Thyroid gland (tissue), 4 donors: ENCODE data around the gene KCNQ4. TPM values are rescaled to one million over a fixed set of nuclear protein-coding genes. Genes with fewer than 3 reads are reported as not detected.

Experiments
- DNase-seq, 2 donors: peaks; one replicate each; pipeline ENCODE4 v3.0.0-alpha.2; 2019
- H3K27ac ChIP-seq, 3 donors: fragments of 200-600 bp; sonication (generic); 1 replicate in 2 of 3; 2 replicates in 1 of 3; pipeline ENCODE4 v1.5.1; 2016 to 2019; ENCODE audit warnings: mild to moderate bottlenecking in 1 of 3, moderate library complexity in 1 of 3
- H3K27me3 ChIP-seq: fragments of 200-600 bp; sonication (generic); one replicate; pipeline ENCODE4 v1.5.1; 2019
- H3K36me3 ChIP-seq, 2 donors: fragments of 200-600 bp; sonication (generic); one replicate each; pipeline ENCODE4 v1.5.1; 2016 to 2019
- H3K4me1 ChIP-seq, 2 donors: fragments of 200-600 bp; sonication (generic); one replicate each; pipeline ENCODE4 v1.5.1; 2017 to 2019
- H3K4me3 ChIP-seq, 3 donors: fragments of 200-600 bp; sonication (generic); replicated peaks in 1 of 3; 1 replicate in 2 of 3; 2 replicates in 1 of 3; pipeline ENCODE4 v1.5.1; 2016; ENCODE audit warnings: mild to moderate bottlenecking in 1 of 3
- H3K9me3 ChIP-seq: fragments of 200-600 bp; sonication (generic); one replicate; pipeline ENCODE4 v1.5.1; 2017
- POLR2A ChIP-seq, 2 donors: fragments of 450-650 bp; IDR thresholded peaks; one replicate each; pipeline ENCODE4 v1.6.1; 2017; ENCODE audit warnings: antibody characterized with exemption in 2 of 2, mild to moderate bottlenecking in 2 of 2, moderate library complexity in 1 of 2
- WGBS, 2 donors: methylation state at CpG; one replicate each; pipeline ENCODE4 v1.1.5; 2017; 5-methylcytosine and 5-hydroxymethylcytosine counted together
- intact Hi-C: fragments of 100-400 bp; cut with DNase I; formaldehyde crosslinking; loops from one replicate; pipeline ENCODE4 v1.15.1; 2023
- total RNA-seq, 4 donors: library from RNA; depleted of rRNA; stranded (reverse); fragments of >200 nt; gene quantifications; one replicate each; pipeline ENCODE4 v1.2.3, GENCODE V29; 2016
- TF ChIP-seq, protein P1 (sequence below), 6 experiments: fragments of 200-600 bp in 3 of 6; fragments of 450-650 bp in 3 of 6; sonication (generic) in 3 of 6; IDR thresholded peaks; one replicate each; pipeline ENCODE4 v1.5.1; 2016 to 2019; ENCODE audit warnings: antibody characterized with exemption in 6 of 6, mild to moderate bottlenecking in 2 of 6, inconsistent platforms in 1 of 6, moderate library complexity in 1 of 6

The KCNQ4 gene
- total RNA-seq, 4 donors from 2014 or later: 0.11 to 1.1 (median 0.40) TPM

- intact Hi-C loops: no loop called here
- no peaks in the 10 kb centered on the region for H3K9me3 ChIP-seq
- no peaks in the 10 kb centered on the region for H3K36me3 ChIP-seq
- no peak overlapping the region for H3K4me3 ChIP-seq
- H3K4me1 ChIP-seq: peaks cover 0 to 5% of the 10 kb centered on the region in 2 donors
- no peaks in the 10 kb centered on the region for H3K27me3 ChIP-seq
- TF ChIP-seq, protein P1, sequence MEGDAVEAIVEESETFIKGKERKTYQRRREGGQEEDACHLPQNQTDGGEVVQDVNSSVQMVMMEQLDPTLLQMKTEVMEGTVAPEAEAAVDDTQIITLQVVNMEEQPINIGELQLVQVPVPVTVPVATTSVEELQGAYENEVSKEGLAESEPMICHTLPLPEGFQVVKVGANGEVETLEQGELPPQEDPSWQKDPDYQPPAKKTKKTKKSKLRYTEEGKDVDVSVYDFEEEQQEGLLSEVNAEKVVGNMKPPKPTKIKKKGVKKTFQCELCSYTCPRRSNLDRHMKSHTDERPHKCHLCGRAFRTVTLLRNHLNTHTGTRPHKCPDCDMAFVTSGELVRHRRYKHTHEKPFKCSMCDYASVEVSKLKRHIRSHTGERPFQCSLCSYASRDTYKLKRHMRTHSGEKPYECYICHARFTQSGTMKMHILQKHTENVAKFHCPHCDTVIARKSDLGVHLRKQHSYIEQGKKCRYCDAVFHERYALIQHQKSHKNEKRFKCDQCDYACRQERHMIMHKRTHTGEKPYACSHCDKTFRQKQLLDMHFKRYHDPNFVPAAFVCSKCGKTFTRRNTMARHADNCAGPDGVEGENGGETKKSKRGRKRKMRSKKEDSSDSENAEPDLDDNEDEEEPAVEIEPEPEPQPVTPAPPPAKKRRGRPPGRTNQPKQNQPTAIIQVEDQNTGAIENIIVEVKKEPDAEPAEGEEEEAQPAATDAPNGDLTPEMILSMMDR (IDR thresholded peaks at IDR 0.05): no peak
- TF ChIP-seq POLR2A (IDR thresholded peaks at IDR 0.05): no peak
- 92 to 96% methylated on average over 8 to 11 of the region's 13 CpGs for WGBS, 2 donors
- H3K27ac ChIP-seq: no peak overlapping the region
- DNase-seq: no peak
Observed at GRCh38 chr1:40830419-40830943, 46.9 kb downstream of the KCNQ4 start.

GRCh38 chr1:40831001-40831732 lies 47.6 kb downstream of the KCNQ4 start:
- WGBS, 2 donors: 90 to 99% methylated on average over 4 to 13 of the region's 22 CpGs
- intact Hi-C loops: no loop called here
- Histone ChIP-seq H3K9me3 (no peaks in the 10 kb centered on the region), H3K4me1 (no peaks in the 10 kb centered on the region), H3K27me3 (no peaks in the 10 kb centered on the region), H3K36me3 (no peaks in the 10 kb centered on the region), H3K27ac (no peak overlapping the region), H3K4me3 (no peak overlapping the region)
- no peak for TF ChIP-seq POLR2A (IDR thresholded peaks at IDR 0.05)
- TF ChIP-seq, protein P1 (IDR thresholded peaks at IDR 0.05): no peak
- no peak for DNase-seq

- Histone ChIP-seq H3K4me3 (no peak overlapping the region), H3K27me3 (no peaks in the 10 kb centered on the region), H3K9me3 (no peaks in the 10 kb centered on the region), H3K4me1 (peaks cover 0 to 3% of the 10 kb centered on the region in 2 donors), H3K27ac (no peak overlapping the region), H3K36me3 (no peaks in the 10 kb centered on the region)
- 64 to 83% methylated on average over 1 of the region's 1 CpG for WGBS, 2 donors
- DNase-seq: no peak
- TF ChIP-seq, protein P1 (IDR thresholded peaks at IDR 0.05): no peak
- TF ChIP-seq POLR2A (IDR thresholded peaks at IDR 0.05): no peak
- intact Hi-C loops: no loop called here
Observed at GRCh38 chr1:40833979-40834378, 50.4 kb downstream of the KCNQ4 start.

DNA sequence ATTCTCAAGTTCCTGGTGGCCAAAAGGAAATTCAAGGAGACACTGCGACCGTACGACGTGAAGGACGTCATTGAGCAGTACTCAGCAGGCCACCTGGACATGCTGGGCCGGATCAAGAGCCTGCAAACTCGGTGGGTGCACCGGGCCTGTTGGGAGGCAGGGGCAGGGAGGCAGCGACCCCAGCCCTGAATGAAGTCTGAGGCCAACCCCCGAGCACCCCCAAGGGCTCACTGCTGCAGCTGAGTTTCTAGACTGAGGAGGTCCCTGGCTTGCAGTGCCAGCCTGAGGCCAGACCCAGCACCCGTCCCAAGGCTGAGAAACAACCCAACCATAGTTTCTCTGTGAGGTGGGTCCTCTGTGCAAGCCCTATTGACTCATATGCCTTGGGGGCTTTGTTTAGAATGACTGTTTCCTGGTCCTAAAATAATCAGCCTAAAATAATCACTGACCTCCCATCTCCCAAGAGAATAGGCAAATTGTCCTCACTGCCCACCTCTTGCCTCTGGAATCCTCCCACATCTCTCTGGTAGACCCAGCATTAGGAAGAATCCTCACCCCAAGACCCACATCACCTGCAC lies 51.5 kb downstream of the KCNQ4 start:
- Histone ChIP-seq H3K36me3 (no peaks in the 10 kb centered on the region), H3K4me3 (no peak overlapping the region), H3K27me3 (no peaks in the 10 kb centered on the region), H3K9me3 (no peaks in the 10 kb centered on the region), H3K27ac (no peak overlapping the region), H3K4me1 (peaks cover 0 to 9% of the 10 kb centered on the region in 2 donors)
- intact Hi-C loops: no loop called here
- 67 to 70% methylated on average over 2 to 9 of the region's 11 CpGs for WGBS, 2 donors
- DNase-seq: no peak
- TF ChIP-seq, protein P1 (IDR thresholded peaks at IDR 0.05): no peak
- TF ChIP-seq POLR2A (IDR thresholded peaks at IDR 0.05): no peak

DNA sequence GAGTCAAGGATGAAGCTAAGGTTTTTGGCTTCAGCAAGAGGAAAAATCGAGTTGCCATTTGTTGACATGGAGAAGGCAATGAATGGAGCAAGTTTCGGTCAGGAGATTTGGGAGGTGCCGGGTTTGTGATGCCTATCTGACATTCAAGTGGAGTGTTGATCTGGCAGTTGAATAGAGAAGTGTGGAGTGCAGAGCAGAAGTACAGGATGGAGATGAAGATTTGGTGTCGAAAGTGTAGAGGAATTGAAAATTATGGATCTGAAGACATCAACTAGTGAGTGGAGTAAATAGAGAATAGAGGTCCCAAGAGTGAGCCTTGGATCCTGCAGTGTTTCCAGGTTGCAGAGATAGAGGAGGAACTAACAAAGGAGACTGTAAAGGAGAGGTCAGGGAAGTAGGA lies 52.7 kb downstream of the KCNQ4 start:
- no peak for DNase-seq
- Histone ChIP-seq H3K27me3 (no peaks in the 10 kb centered on the region), H3K36me3 (no peaks in the 10 kb centered on the region), H3K9me3 (no peaks in the 10 kb centered on the region), H3K4me1 (peaks cover 0 to 9% of the 10 kb centered on the region in 2 donors), H3K27ac (no peak overlapping the region), H3K4me3 (no peak overlapping the region)
- TF ChIP-seq, protein P1 (IDR thresholded peaks at IDR 0.05): no peak
- TF ChIP-seq POLR2A (IDR thresholded peaks at IDR 0.05): no peak
- WGBS, 2 donors: 70 to 79% methylated on average over 4 of the region's 4 CpGs
- intact Hi-C loops: no loop called here
